AG09319 (cell line): ENCODE results near the gene KIAA0040.

ENCODE experiments used
- DNase-seq: peaks from one replicate; pipeline ENCODE4 v3.0.0-alpha.2; 2010; ENCODE audit warnings: low read depth; ENCODE audit errors: extremely low read depth
- TF ChIP-seq, protein P1 (sequence below): IDR thresholded peaks from 2 replicates; pipeline ENCODE4 v1.5.1; 2011; ENCODE audit warnings: low read depth, mild to moderate bottlenecking, inconsistent platforms, low read length, moderate library complexity

KIAA0040 gene

GRCh38 chr1:175158170-175158591 lies 34.4 kb downstream of the KIAA0040 start:
- no peak for DNase-seq
- TF ChIP-seq, protein P1, sequence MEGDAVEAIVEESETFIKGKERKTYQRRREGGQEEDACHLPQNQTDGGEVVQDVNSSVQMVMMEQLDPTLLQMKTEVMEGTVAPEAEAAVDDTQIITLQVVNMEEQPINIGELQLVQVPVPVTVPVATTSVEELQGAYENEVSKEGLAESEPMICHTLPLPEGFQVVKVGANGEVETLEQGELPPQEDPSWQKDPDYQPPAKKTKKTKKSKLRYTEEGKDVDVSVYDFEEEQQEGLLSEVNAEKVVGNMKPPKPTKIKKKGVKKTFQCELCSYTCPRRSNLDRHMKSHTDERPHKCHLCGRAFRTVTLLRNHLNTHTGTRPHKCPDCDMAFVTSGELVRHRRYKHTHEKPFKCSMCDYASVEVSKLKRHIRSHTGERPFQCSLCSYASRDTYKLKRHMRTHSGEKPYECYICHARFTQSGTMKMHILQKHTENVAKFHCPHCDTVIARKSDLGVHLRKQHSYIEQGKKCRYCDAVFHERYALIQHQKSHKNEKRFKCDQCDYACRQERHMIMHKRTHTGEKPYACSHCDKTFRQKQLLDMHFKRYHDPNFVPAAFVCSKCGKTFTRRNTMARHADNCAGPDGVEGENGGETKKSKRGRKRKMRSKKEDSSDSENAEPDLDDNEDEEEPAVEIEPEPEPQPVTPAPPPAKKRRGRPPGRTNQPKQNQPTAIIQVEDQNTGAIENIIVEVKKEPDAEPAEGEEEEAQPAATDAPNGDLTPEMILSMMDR: no peak

DNA sequence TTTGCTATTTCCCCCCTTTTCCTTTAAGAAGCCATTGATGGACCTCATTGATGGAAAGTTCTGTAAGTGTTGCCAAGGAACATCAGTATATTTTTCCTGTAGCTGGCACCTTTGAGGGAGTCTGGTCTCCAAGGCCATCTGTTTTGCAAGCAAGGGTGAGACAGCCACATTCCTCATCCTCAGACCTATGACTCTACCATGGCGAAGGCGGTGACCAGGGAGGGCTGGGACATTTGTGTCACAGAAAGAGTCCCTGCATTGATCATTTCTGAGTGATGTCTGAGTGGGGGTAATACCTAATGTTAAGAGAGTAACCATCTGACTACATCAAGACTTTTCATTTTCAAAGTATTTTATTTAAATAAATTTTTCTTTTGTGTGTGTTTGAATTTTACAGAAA lies 35.4 kb downstream of the KIAA0040 start:
- no peak for DNase-seq
- TF ChIP-seq, protein P1: no peak

DNA sequence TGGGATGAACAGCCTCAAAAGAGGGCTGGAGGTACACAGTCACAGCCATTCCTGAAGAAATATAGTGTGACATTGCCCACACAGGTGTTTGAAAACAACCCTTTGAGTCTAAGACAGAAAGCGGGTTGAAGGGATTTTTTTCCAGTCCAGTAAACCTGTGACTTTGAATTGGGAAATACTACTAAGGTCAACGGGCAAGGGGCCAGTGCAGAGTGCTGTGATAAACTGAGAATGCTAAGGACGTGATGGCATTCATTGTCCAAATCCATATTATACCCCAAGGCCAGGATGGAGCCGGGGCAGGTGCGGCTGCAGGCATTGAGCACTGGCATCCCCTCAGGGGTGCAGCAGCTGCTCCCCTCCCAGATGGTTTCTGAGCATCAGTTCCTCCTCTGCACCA lies 36.6 kb downstream of the KIAA0040 start:
- TF ChIP-seq, protein P1: no peak
- DNase-seq: no peak

DNA sequence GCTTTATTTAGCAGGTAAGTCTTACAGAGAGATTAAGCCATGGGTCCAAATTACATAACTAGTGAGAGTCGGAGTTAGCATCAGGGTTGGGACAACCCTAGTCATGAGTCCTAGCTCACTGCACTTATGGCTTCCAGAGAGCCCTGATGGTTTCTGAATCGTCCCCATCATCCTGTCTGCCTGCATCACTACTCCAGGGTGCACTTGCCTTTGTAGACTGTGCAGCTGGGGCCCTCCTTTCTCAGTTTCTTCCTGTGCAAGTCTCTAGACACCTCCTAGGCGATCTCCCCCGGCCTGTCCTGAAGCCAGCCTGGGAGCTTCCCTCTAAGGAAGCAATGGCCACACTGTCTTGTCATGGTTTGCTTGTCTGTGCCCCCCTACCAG lies 37.1 kb downstream of the KIAA0040 start:
- DNase-seq: no peak
- TF ChIP-seq, protein P1: no peak

- TF ChIP-seq, protein P1: peak; percentile 83
Measured at GRCh38 chr1:175154629-175155472, 37.7 kb downstream of the KIAA0040 start.

GRCh38 chr1:175152006-175152652 lies 40.4 kb downstream of the KIAA0040 start:
- no peak for DNase-seq
- TF ChIP-seq, protein P1: peak; percentile 86

More at GRCh38 chr1:175154629-175155472, 37.7 kb downstream of the KIAA0040 start:
- no peak for DNase-seq
